Kidney (tissue), 22 donors: ENCODE measurements around the gene KCTD7. TPM values are rescaled to one million over a fixed set of nuclear protein-coding genes. Genes with fewer than 3 reads are reported as not detected.
"Not testable (repeated sequence)": the region's sequence is repeated elsewhere in the genome, so short reads cannot be mapped to it uniquely, and the experiment has no call there.

Experiments used
- DNase-seq, 5 donors: peaks; one replicate each; pipeline ENCODE4 v3.0.0-alpha.2; 2013 to 2020
- FAIRE-seq: peaks from 2 replicates; lab custom pipeline; 2012; peaks lifted over from hg19 to GRCh38; lab: Jason Lieb, UNC
- H3K27ac ChIP-seq, 2 donors: one replicate each; pipeline ENCODE4 v1.7.0; 2013; ENCODE audit warnings: low read depth in 2 of 2, low read length in 2 of 2, inconsistent platforms in 1 of 2
- H3K27me3 ChIP-seq: one replicate; pipeline ENCODE4 v1.7.1; 2013; ENCODE audit warnings: low read length, inconsistent platforms; ENCODE audit not compliant: control insufficient read depth, insufficient read depth
- H3K36me3 ChIP-seq, 3 donors: one replicate each; pipeline versions ENCODE4 v1.7.0 to v1.7.1; 2013; ENCODE audit warnings: low read length in 3 of 3, control low read depth in 1 of 3, inconsistent platforms in 1 of 3; ENCODE audit not compliant: insufficient read depth in 3 of 3, control insufficient read depth in 2 of 3
- H3K4me1 ChIP-seq, 3 donors: one replicate each; pipeline versions ENCODE4 v1.7.0 to v1.7.1; 2013; ENCODE audit warnings: low read length in 3 of 3, inconsistent platforms in 1 of 3, low read depth in 1 of 3; ENCODE audit not compliant: control insufficient read depth in 2 of 3, insufficient read depth in 2 of 3
- H3K4me3 ChIP-seq, 3 donors: one replicate each; pipeline versions ENCODE4 v1.7.0 to v1.8.1; 2013; ENCODE audit warnings: low read length in 3 of 3, control low read depth in 1 of 3, inconsistent platforms in 1 of 3
- H3K9ac ChIP-seq, 3 donors: one replicate each; pipeline versions ENCODE4 v1.7.0 to v1.7.1; 2013; ENCODE audit warnings: low read length in 3 of 3, control low read depth in 1 of 3, inconsistent platforms in 1 of 3
- H3K9me3 ChIP-seq, 3 donors: one replicate each; pipeline versions ENCODE4 v1.7.0 to v1.7.1; 2013; ENCODE audit warnings: low read length in 3 of 3, control low read depth in 1 of 3, inconsistent platforms in 1 of 3; ENCODE audit not compliant: control insufficient read depth in 2 of 3, insufficient read depth in 1 of 3
- intact Hi-C: fragments of 100-400 bp; cut with DNase I; formaldehyde crosslinking; loops from one replicate; pipeline ENCODE4 v1.11.1; 2022
- long read RNA-seq, 10 donors: library from polyadenylated mRNA in 1 of 10; unstranded in 1 of 10; transcript quantifications; one replicate each; pipeline ENCODE4 v2.0.0 and lab custom pipeline, GENCODE V29; 2021 to 2026
- polyA plus RNA-seq: library from polyadenylated mRNA; stranded (reverse); fragments of 350-450 nt; fragmentation: Illumina TruSeq; extraction: RNeasy Lipid Tissue Mini Kit (QIAGEN cat#74804); gene quantifications from one replicate; pipeline ENCODE4 v1.2.3, GENCODE V29; 2014; ENCODE audit warnings: low read depth, low replicate concordance; ENCODE audit not compliant: insufficient read depth
- total RNA-seq: library from RNA; stranded (reverse); fragmentation: NEBNext Ultra II Directional; extraction: Animal tissue kit (Norgen Biotek cat#: 25700); gene quantifications from one replicate; pipeline ENCODE4 v1.2.1, GENCODE V29; 2021
- TF ChIP-seq, protein P1 (sequence below): IDR thresholded peaks from 3 replicates; pipeline ENCODE4 v1.5.1; 2012; ENCODE audit warnings: mild to moderate bottlenecking, moderate library complexity, borderline replicate concordance; ENCODE audit not compliant: insufficient read depth; ENCODE audit errors: extremely low read depth
- donor health status: control.
- donor health status: control.
- donor health status: control.
- donor health status: control.
- donor health status: control.
- donor health status: DM: yes; HTN: yes; CAD: no.
- donor health status: Normal renal cell carcinoma (clear cell type).

Gene KCTD7
- total RNA-seq (12.4 TPM), polyA plus RNA-seq (7.2 TPM)
- long read RNA-seq, donor 1, full-length matches to known transcripts: 6 of 6 reads
- long read RNA-seq, donor 1, partial matches to known transcripts: 0 of 6 reads
- long read RNA-seq, donor 1, other reads (novel, unspliced or antisense): 0 of 6 reads
- long read RNA-seq, donor 2, full-length matches to known transcripts: 2 of 2 reads
- long read RNA-seq, donor 2, partial matches to known transcripts: 0 of 2 reads
- long read RNA-seq, donor 2, other reads (novel, unspliced or antisense): 0 of 2 reads
- long read RNA-seq, donor 3, full-length matches to known transcripts: 1 of 1 reads
- long read RNA-seq, donor 3, partial matches to known transcripts: 0 of 1 reads
- long read RNA-seq, donor 3, other reads (novel, unspliced or antisense): 0 of 1 reads
- long read RNA-seq, donor 4, full-length matches to known transcripts: 2 of 2 reads
- long read RNA-seq, donor 4, partial matches to known transcripts: 0 of 2 reads
- long read RNA-seq, donor 4, other reads (novel, unspliced or antisense): 0 of 2 reads
- long read RNA-seq, donor 5, full-length matches to known transcripts: 1 of 1 reads
- long read RNA-seq, donor 5, partial matches to known transcripts: 0 of 1 reads
- long read RNA-seq, donor 5, other reads (novel, unspliced or antisense): 0 of 1 reads
- long read RNA-seq, donor 6: 0 reads
- long read RNA-seq, donor 7, partial matches to known transcripts: 3 of 5 reads
- long read RNA-seq, donor 7, other reads (novel, unspliced or antisense): 2 of 5 reads
- long read RNA-seq, donor 8, full-length matches to known transcripts: 4 of 4 reads
- long read RNA-seq, donor 8, partial matches to known transcripts: 0 of 4 reads
- long read RNA-seq, donor 8, other reads (novel, unspliced or antisense): 0 of 4 reads
- long read RNA-seq, donor 9, full-length matches to known transcripts: 4 of 4 reads
- long read RNA-seq, donor 9, partial matches to known transcripts: 0 of 4 reads
- long read RNA-seq, donor 9, other reads (novel, unspliced or antisense): 0 of 4 reads
- long read RNA-seq, donor 10, full-length matches to known transcripts: 6 of 6 reads
- long read RNA-seq, donor 10, partial matches to known transcripts: 0 of 6 reads
- long read RNA-seq, donor 10, other reads (novel, unspliced or antisense): 0 of 6 reads

DNA sequence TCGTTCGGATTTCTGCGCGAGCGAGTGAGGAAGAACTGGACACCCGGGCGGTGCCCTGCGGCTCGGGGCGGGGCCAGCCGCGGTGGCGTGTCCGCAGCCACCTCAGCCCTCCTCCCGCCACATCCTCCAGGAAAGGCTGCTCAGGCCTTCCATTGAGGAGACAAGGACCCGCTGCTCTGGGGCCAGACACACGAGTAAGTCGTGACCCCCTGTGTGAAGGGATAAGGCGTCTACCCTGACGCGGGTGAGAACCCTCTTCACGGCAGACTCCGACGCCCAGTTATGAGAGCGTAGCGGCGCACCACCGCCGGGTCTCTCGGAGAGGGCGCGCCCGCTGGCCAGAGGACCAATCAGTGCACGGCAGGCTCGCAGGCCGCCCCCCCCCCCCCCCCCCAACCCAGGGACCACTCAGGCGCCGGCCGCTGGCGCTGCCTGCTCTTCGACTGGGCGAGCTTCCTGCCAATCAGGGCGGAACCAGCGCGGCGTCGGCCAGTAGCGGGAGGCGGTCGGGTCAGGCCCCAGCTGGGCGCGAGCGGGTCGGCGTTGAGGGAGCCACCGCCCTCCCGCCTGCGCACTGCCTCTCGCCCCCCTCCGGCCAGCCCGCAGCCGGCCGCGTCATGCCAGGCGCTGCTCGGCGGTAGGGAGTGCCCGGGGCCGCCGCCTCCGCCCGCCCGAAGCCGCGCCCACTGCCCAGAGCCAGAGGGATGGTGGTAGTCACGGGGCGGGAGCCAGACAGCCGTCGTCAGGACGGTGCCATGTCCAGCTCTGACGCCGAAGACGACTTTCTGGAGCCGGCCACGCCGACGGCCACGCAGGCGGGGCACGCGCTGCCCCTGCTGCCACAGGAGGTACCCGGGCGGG, at the start of gene KCTD7:
Gene KCTD7 (plus strand): TSS at position 521 of the 861 bp plus-strand sequence. CDS start 184 bp downstream, at position 705.
- H3K4me1 ChIP-seq: peaks cover 0 to 6% (median 4%) of the 10 kb centered on the region in 3 donors
- peak within 1 kb of the TSS; percentile 78 to 96 (median 95) for H3K4me3 ChIP-seq
- peak within 1 kb of the TSS; percentile 77 to 95 (median 83) for H3K9ac ChIP-seq
- FAIRE-seq: no peak
- H3K36me3 ChIP-seq: peaks cover 0 to 2% (median 0%) of the 10 kb centered on the region in 3 donors
- H3K9me3 ChIP-seq: no peaks in the 10 kb centered on the region
- intact Hi-C loops: no loop called here
- H3K27me3 ChIP-seq: no peaks in the 10 kb centered on the region
- peak; percentile 98 to 100 (median 99) for DNase-seq
- H3K27ac ChIP-seq: peak within 1 kb of the TSS; percentile 96
- TF ChIP-seq, protein P1, sequence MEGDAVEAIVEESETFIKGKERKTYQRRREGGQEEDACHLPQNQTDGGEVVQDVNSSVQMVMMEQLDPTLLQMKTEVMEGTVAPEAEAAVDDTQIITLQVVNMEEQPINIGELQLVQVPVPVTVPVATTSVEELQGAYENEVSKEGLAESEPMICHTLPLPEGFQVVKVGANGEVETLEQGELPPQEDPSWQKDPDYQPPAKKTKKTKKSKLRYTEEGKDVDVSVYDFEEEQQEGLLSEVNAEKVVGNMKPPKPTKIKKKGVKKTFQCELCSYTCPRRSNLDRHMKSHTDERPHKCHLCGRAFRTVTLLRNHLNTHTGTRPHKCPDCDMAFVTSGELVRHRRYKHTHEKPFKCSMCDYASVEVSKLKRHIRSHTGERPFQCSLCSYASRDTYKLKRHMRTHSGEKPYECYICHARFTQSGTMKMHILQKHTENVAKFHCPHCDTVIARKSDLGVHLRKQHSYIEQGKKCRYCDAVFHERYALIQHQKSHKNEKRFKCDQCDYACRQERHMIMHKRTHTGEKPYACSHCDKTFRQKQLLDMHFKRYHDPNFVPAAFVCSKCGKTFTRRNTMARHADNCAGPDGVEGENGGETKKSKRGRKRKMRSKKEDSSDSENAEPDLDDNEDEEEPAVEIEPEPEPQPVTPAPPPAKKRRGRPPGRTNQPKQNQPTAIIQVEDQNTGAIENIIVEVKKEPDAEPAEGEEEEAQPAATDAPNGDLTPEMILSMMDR: no peak

DNA sequence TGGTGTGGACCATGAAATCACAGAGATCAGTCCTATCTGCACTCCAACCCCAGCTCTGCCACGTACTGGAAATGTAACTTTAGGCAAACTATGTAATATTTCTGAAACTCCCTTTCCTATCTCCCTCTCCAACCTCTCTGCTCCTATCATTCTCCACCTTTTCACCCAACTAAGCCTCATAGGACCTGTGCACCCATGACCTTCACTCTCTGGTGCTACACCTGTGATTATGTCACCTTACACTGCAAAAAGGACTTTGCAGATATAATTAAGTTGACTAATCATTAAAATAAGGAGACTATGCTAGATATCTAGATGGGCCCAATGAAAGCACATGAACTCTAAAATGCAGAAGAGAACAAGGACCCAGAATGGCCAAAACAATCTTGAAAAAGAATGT, 48.3 kb upstream of the KCTD7 start:
- FAIRE-seq, intact Hi-C loops, DNase-seq: not testable (repeated sequence)

DNA sequence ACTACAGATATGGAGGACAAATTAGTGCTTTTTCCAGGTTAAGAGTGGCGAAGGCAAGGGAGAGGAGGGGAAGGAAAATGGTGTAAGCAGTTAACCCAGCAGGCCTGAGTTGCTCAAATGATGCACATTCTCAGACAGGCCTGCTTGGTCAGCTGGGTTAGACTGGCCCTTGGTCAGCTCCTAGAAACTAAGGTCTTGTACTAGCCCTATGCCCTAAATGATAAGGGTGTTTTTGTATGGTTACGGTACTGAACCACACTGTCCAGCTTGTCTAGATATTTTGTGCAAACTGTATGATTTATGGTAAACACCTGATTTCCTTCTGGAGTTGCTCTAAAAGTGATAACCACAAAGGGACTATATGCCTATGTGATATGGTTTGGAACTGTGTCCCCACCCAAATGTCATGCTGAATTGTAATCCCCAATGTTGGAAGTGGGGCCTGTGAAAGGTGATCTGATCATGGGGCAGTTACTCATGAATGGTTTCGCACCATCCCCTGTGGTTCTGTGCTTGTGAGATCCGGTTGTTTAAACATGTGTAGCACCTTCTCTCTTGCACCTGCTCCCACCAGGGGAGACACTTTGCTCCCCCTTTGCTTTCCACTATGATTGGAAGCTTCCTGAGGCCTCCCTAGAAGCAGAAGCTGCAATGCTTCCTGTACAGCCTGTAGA, 45.7 kb upstream of the KCTD7 start:
- H3K27ac ChIP-seq, DNase-seq, H3K4me1 ChIP-seq, H3K4me3 ChIP-seq, H3K9ac ChIP-seq, H3K9me3 ChIP-seq, FAIRE-seq, intact Hi-C loops, H3K36me3 ChIP-seq, H3K27me3 ChIP-seq: not testable (repeated sequence)

More for the DNA sequence above, 48.3 kb upstream of the KCTD7 start:
- H3K4me1 ChIP-seq, H3K27me3 ChIP-seq, H3K27ac ChIP-seq, H3K9me3 ChIP-seq, H3K9ac ChIP-seq, H3K4me3 ChIP-seq, H3K36me3 ChIP-seq: not testable (repeated sequence)
